IMR-90 (cell line): Measurements from ENCODE around the gene VEGFC. TPM values are rescaled to one million over a fixed set of nuclear protein-coding genes. Genes with fewer than 3 reads are reported as not detected.

Experiments used
- ATAC-seq: fragments of 200-7000 bp; cut with Tn5 transposase; 2 replicates; pipeline ENCODE4 v1.9.1; 2020; ENCODE audit warnings: low read depth, mild to moderate bottlenecking, moderate library complexity
- BruUV-seq: library from RNA; stranded (reverse); fragments of 400-500 nt; replicated peaks from 2 replicates; lab custom pipeline; 2021; lab: Mats Ljungman, UMichigan
- CTCF ChIA-PET: fragments of 300-600 bp; formaldehyde crosslinking; extraction: SDS; loops from one replicate; lab custom pipeline; 2021; ENCODE audit warnings: antibody characterized with exemption; lab: Yijun Ruan, JAX
- POLR2A ChIA-PET: fragments of 300-600 bp; sonication (Branson Sonifier 250); formaldehyde crosslinking; loops from one replicate; lab custom pipeline; 2022; ENCODE audit warnings: antibody characterized with exemption; ENCODE audit not compliant: unreplicated experiment; lab: Charles Lee
- DNase-seq: peaks from one replicate; pipeline ENCODE4 v3.0.0; 2013
- H2AFZ ChIP-seq: replicated peaks from 2 replicates; pipeline ENCODE3; 2013; ENCODE audit warnings: low read length, mild to moderate bottlenecking; ENCODE audit not compliant: poor library complexity
- H2AK5ac ChIP-seq: 2 replicates; pipeline ENCODE4 v1.6.1; 2013; ENCODE audit warnings: low read depth, low read length, inconsistent platforms
- H2AK9ac ChIP-seq: replicated peaks from 2 replicates; pipeline ENCODE3; 2013; ENCODE audit warnings: mild to moderate bottlenecking, low read depth, low read length, moderate library complexity; ENCODE audit not compliant: poor library complexity
- H2BK120ac ChIP-seq: 2 replicates; pipeline ENCODE4 v1.6.1; 2013; ENCODE audit warnings: low read depth, low read length, inconsistent platforms
- H2BK15ac ChIP-seq: 3 replicates; pipeline ENCODE4 v1.6.1; 2013; ENCODE audit warnings: low read depth, low read length, inconsistent platforms
- H2BK20ac ChIP-seq: 2 replicates; pipeline ENCODE4 v1.6.1; 2013; ENCODE audit warnings: low read depth, mild to moderate bottlenecking, inconsistent platforms, low read length, moderate library complexity
- H2BK5ac ChIP-seq: 2 replicates; pipeline ENCODE4 v1.6.1; 2013; ENCODE audit warnings: mild to moderate bottlenecking, low read depth, low read length, inconsistent platforms; ENCODE audit not compliant: poor library complexity, severe bottlenecking
- H3K14ac ChIP-seq: replicated peaks from 2 replicates; pipeline ENCODE4 v1.6.1; 2013; ENCODE audit warnings: low read depth, low read length, inconsistent platforms
- H3K18ac ChIP-seq: 2 replicates; pipeline ENCODE4 v1.6.1; 2013; ENCODE audit warnings: low read depth, low read length, control low read depth
- H3K23ac ChIP-seq: 2 replicates; pipeline ENCODE4 v1.6.1; 2013; ENCODE audit warnings: low read depth, low read length, inconsistent platforms
- H3K27ac ChIP-seq: 2 replicates; pipeline ENCODE4 v1.5.1; 2013; ENCODE audit warnings: mild to moderate bottlenecking, control low read depth, low read length; ENCODE audit not compliant: insufficient read depth
- H3K27me3 ChIP-seq: 2 replicates; pipeline ENCODE4 v1.6.1; 2013; ENCODE audit warnings: low read length; ENCODE audit not compliant: control insufficient read depth, insufficient read depth
- H3K36me3 ChIP-seq: 2 replicates; pipeline ENCODE4 v1.6.1; 2013; ENCODE audit warnings: low read length, mixed read lengths; ENCODE audit not compliant: control insufficient read depth, insufficient read depth
- H3K4ac ChIP-seq: 2 replicates; pipeline ENCODE4 v1.6.1; 2013; ENCODE audit warnings: low read depth, low read length, inconsistent platforms
- H3K4me1 ChIP-seq: 2 replicates; pipeline ENCODE4 v1.6.1; 2013; ENCODE audit warnings: low read length, mixed read lengths; ENCODE audit not compliant: control insufficient read depth, insufficient read depth
- H3K4me2 ChIP-seq: 2 replicates; pipeline ENCODE4 v1.6.1; 2013; ENCODE audit warnings: low read depth, mild to moderate bottlenecking, control low read depth, low read length, moderate library complexity
- H3K4me3 ChIP-seq: 2 replicates; pipeline ENCODE4 v1.5.1; 2013; ENCODE audit warnings: low read depth, mild to moderate bottlenecking, control low read depth, low read length, moderate library complexity; ENCODE audit not compliant: insufficient read depth
- H3K56ac ChIP-seq: 2 replicates; pipeline ENCODE4 v1.6.1; 2013; ENCODE audit warnings: low read length, inconsistent platforms; ENCODE audit not compliant: insufficient read depth; ENCODE audit errors: extremely low read depth
- H3K79me1 ChIP-seq, 2 experiments: 2 replicates each; pipeline ENCODE4 v1.6.1; 2013; ENCODE audit warnings: low read length in 2 of 2, inconsistent platforms in 1 of 2, low read depth in 1 of 2
- H3K9ac ChIP-seq: 2 replicates; pipeline ENCODE4 v1.6.1; 2013; ENCODE audit warnings: low read depth, low read length, control low read depth
- H3K9me1 ChIP-seq: 2 replicates; pipeline ENCODE4 v1.6.1; 2013; ENCODE audit warnings: low read length, inconsistent platforms; ENCODE audit not compliant: insufficient read depth
- H3K9me3 ChIP-seq: 2 replicates; pipeline ENCODE4 v1.6.1; 2013; ENCODE audit warnings: low read length; ENCODE audit not compliant: control insufficient read depth, insufficient read depth
- H4K20me1 ChIP-seq: 2 replicates; pipeline ENCODE4 v1.6.1; 2013; ENCODE audit warnings: low read length, inconsistent platforms; ENCODE audit not compliant: insufficient read depth
- H4K5ac ChIP-seq: 2 replicates; pipeline ENCODE4 v1.6.1; 2013; ENCODE audit warnings: mild to moderate bottlenecking, low read depth, low read length, control low read depth
- H4K8ac ChIP-seq, 2 experiments: 2 replicates each; pipeline ENCODE4 v1.6.1; 2013; ENCODE audit warnings: low read depth in 2 of 2, low read length in 2 of 2, control low read depth in 1 of 2, inconsistent platforms in 1 of 2
- H4K91ac ChIP-seq: 2 replicates; pipeline ENCODE4 v1.6.1; 2013; ENCODE audit warnings: low read depth, low read length, inconsistent platforms; ENCODE audit not compliant: insufficient read depth
- BHLHE40 ChIP-seq: fragments of 150-350 bp; IDR thresholded peaks from 2 replicates; pipeline ENCODE4 v1.6.1; 2016; ENCODE audit warnings: mild to moderate bottlenecking, low read depth, low read length
- CEBPB ChIP-seq: IDR thresholded peaks from 2 replicates; pipeline ENCODE4 v1.6.1; 2012; ENCODE audit warnings: low read depth, low read length, improper control_type of control experiment
- CHD1 ChIP-seq: IDR thresholded peaks from 2 replicates; pipeline ENCODE4 v1.6.1; 2012; ENCODE audit warnings: low read depth, low read length, improper control_type of control experiment
- FOS ChIP-seq: fragments of 150-350 bp; IDR thresholded peaks from 2 replicates; pipeline ENCODE4 v1.6.1; 2016; ENCODE audit warnings: low read depth, low read length
- MAFK ChIP-seq: IDR thresholded peaks from 2 replicates; pipeline ENCODE4 v1.6.1; 2012; ENCODE audit warnings: low read depth, low read length, improper control_type of control experiment
- MAZ ChIP-seq: IDR thresholded peaks from 2 replicates; pipeline ENCODE4 v1.6.1; 2012; ENCODE audit warnings: low read depth, mild to moderate bottlenecking, low read length, improper control_type of control experiment, moderate library complexity, borderline replicate concordance
- MXI1 ChIP-seq: IDR thresholded peaks from 2 replicates; pipeline ENCODE4 v1.6.1; 2012; ENCODE audit warnings: low read depth, mild to moderate bottlenecking, low read length, moderate library complexity, borderline replicate concordance
- NFE2L2 ChIP-seq: fragments of 150-350 bp; IDR thresholded peaks from 2 replicates; pipeline ENCODE4 v1.6.1; 2016; ENCODE audit warnings: low read depth, mild to moderate bottlenecking, low read length
- POLR2A ChIP-seq: IDR thresholded peaks from 2 replicates; pipeline ENCODE4 v1.6.1; 2012; ENCODE audit warnings: mild to moderate bottlenecking, low read depth, low read length
- RAD21 ChIP-seq: IDR thresholded peaks from 2 replicates; pipeline ENCODE4 v1.6.1; 2012; ENCODE audit warnings: low read length, improper control_type of control experiment
- RCOR1 ChIP-seq: IDR thresholded peaks from 2 replicates; pipeline ENCODE4 v1.6.1; 2012; ENCODE audit warnings: mild to moderate bottlenecking, low read length, improper control_type of control experiment; ENCODE audit not compliant: insufficient replicate concordance
- RFX5 ChIP-seq: IDR thresholded peaks from 2 replicates; pipeline ENCODE4 v1.8.0; 2012; ENCODE audit warnings: low read depth, mild to moderate bottlenecking, low read length, moderate library complexity
- SMC3 ChIP-seq: fragments of 150-350 bp; IDR thresholded peaks from 2 replicates; pipeline ENCODE4 v1.6.1; 2016; ENCODE audit warnings: low read depth, mild to moderate bottlenecking, antibody characterized with exemption, low read length, moderate library complexity
- WGBS, 2 experiments: methylation state at CpG; one replicate each; pipeline versions ENCODE4 v1.1.5 to v1.1.7; 2013; ENCODE audit warnings: missing lambda C conversion rate in 2 of 2; ENCODE audit not compliant: insufficient read length in 1 of 2; ENCODE audit errors: extremely low coverage in 2 of 2; 5-methylcytosine and 5-hydroxymethylcytosine counted together
- dilution Hi-C: fragments of 300-500 bp; cut with HindIII; formaldehyde crosslinking; loops from one replicate; pipeline ENCODE4 v1.14.3; 2018; ENCODE audit warnings: low sequenced_read_pairs; ENCODE audit not compliant: unreplicated experiment
- in situ Hi-C: fragments of 300-500 bp; cut with MboI; formaldehyde crosslinking; loops from 3 replicates; pipeline ENCODE4 v1.14.3; 2019; ENCODE audit warnings: low sequenced_read_pairs, inconsistent platforms, mixed read lengths
- intact Hi-C: fragments of 100-400 bp; cut with micrococcal nuclease; formaldehyde crosslinking; loops from 2 replicates; pipeline ENCODE4 v1.10.0; 2022
- polyA plus RNA-seq, 3 experiments: library from polyadenylated mRNA; depleted of rRNA; stranded (reverse); fragments of >200 nt; gene quantifications; 2 replicates each; pipeline ENCODE4 v1.2.3, GENCODE V29; 2012; ENCODE audit warnings: low replicate concordance in 1 of 3
- total RNA-seq: library from RNA; depleted of rRNA; stranded (reverse); fragments of >200 nt; gene quantifications from 2 replicates; pipeline ENCODE4 v1.2.3, GENCODE V29; 2012
- TF ChIP-seq, protein P1 (sequence below): fragments of 150-350 bp; IDR thresholded peaks from 2 replicates; pipeline ENCODE4 v1.6.1; 2017; ENCODE audit warnings: mild to moderate bottlenecking, antibody characterized with exemption, low read length, low read depth
- TF ChIP-seq, protein P2 (sequence below): conservative IDR thresholded peaks from 2 replicates; pipeline ENCODE4 v1.5.1; 2012; ENCODE audit warnings: mild to moderate bottlenecking, low read depth, low read length, improper control_type of control experiment
- TF ChIP-seq, protein P3 (sequence below): fragments of 150-350 bp; IDR thresholded peaks from 2 replicates; pipeline ENCODE4 v1.6.1; 2016; ENCODE audit warnings: low read depth, mild to moderate bottlenecking, low read length, moderate library complexity, borderline replicate concordance

VEGFC gene
- total and polyA plus RNA-seq, 2 of the 4 experiments (the other 2 are of a cell fraction), result 22.9 to 49.7 TPM

DNA sequence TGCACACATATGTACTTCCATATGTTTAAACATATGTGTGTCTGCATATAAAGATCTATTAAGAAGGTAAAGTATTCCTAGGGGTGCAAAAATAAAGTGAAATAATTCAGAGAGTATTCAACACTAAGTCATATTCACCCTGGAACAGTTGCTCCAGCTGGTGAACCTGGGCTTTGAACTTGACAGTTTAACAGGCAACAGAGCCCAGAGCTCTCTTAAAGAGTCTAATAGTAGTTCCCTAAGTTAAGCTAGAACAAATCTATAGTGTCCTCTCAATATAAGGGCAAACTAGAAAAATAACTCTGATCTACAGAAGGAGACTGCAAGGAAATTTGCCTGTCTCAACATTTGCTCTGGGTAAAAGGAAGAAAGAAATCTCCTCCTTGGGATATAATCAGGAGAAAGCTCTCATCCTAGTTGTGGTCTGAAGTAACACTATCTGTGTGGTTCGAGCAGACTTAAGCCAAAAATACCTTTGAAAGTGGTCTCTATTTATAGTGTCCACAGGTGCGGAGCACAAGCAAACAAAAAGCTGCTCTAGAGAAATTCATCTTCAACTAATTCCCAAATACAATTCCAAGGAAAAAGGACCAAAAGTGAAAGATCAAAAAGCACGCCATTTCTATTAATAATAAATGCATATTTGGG lies 29.9 kb downstream of the VEGFC start:
- Histone ChIP-seq H2AK5ac (no peak overlapping the region), H2AK9ac (no peak overlapping the region), H3K14ac (no peak overlapping the region), H3K9me1 (peaks cover 12% of the 10 kb centered on the region), H3K4ac (no peak overlapping the region), H3K56ac (no peak overlapping the region), H2BK20ac (no peak overlapping the region), H3K4me2 (no peak overlapping the region), H4K5ac (no peak overlapping the region), H3K36me3 (no peaks in the 10 kb centered on the region), H3K9ac (no peak overlapping the region), H3K9me3 (no peaks in the 10 kb centered on the region), H4K20me1 (peaks cover 64% of the 10 kb centered on the region), H3K79me1 (peaks cover 4 to 40% of the 10 kb centered on the region in 2 experiments; a peak in 3 of 4 replicates), H3K23ac (no peak overlapping the region), H2AFZ (no peak overlapping the region), H3K4me3 (no peak overlapping the region), H2BK120ac (no peak overlapping the region), H2BK5ac (no peak overlapping the region), H4K91ac (no peak overlapping the region), H3K27ac (no peak overlapping the region), H2BK15ac (no peak overlapping the region), H3K27me3 (no peaks in the 10 kb centered on the region), H4K8ac (no peak overlapping the region), H3K18ac (no peak overlapping the region), H3K4me1 (peaks cover 15% of the 10 kb centered on the region)
- ChIA-PET POLR2A (no interaction called here), CTCF (no interaction called here)
- intact Hi-C loops (no loop called here), in situ Hi-C loops (no loop called here), dilution Hi-C loops (no loop called here)
- DNase-seq (no peak), ATAC-seq (no peak)
- WGBS, 2 experiments, result no CpG with 5 or more reads among the region's 3 CpGs
- TF ChIP-seq BHLHE40 (no peak), POLR2A (no peak), MAZ (no peak), CEBPB (no peak), MXI1 (no peak), CHD1 (no peak), FOS (no peak), MAFK (no peak), RAD21 (no peak), RFX5 (no peak), RCOR1 (no peak), SMC3 (no peak), NFE2L2 (no peak)
- TF ChIP-seq, protein P1, sequence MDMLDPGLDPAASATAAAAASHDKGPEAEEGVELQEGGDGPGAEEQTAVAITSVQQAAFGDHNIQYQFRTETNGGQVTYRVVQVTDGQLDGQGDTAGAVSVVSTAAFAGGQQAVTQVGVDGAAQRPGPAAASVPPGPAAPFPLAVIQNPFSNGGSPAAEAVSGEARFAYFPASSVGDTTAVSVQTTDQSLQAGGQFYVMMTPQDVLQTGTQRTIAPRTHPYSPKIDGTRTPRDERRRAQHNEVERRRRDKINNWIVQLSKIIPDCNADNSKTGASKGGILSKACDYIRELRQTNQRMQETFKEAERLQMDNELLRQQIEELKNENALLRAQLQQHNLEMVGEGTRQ, result no peak
- TF ChIP-seq, protein P2, sequence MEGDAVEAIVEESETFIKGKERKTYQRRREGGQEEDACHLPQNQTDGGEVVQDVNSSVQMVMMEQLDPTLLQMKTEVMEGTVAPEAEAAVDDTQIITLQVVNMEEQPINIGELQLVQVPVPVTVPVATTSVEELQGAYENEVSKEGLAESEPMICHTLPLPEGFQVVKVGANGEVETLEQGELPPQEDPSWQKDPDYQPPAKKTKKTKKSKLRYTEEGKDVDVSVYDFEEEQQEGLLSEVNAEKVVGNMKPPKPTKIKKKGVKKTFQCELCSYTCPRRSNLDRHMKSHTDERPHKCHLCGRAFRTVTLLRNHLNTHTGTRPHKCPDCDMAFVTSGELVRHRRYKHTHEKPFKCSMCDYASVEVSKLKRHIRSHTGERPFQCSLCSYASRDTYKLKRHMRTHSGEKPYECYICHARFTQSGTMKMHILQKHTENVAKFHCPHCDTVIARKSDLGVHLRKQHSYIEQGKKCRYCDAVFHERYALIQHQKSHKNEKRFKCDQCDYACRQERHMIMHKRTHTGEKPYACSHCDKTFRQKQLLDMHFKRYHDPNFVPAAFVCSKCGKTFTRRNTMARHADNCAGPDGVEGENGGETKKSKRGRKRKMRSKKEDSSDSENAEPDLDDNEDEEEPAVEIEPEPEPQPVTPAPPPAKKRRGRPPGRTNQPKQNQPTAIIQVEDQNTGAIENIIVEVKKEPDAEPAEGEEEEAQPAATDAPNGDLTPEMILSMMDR, result no peak
- TF ChIP-seq, protein P3, sequence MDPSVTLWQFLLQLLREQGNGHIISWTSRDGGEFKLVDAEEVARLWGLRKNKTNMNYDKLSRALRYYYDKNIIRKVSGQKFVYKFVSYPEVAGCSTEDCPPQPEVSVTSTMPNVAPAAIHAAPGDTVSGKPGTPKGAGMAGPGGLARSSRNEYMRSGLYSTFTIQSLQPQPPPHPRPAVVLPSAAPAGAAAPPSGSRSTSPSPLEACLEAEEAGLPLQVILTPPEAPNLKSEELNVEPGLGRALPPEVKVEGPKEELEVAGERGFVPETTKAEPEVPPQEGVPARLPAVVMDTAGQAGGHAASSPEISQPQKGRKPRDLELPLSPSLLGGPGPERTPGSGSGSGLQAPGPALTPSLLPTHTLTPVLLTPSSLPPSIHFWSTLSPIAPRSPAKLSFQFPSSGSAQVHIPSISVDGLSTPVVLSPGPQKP, result no peak
- BruUV-seq, result no TSS peak
